Measurements from ENCODE around the gene CFI.

DNA sequence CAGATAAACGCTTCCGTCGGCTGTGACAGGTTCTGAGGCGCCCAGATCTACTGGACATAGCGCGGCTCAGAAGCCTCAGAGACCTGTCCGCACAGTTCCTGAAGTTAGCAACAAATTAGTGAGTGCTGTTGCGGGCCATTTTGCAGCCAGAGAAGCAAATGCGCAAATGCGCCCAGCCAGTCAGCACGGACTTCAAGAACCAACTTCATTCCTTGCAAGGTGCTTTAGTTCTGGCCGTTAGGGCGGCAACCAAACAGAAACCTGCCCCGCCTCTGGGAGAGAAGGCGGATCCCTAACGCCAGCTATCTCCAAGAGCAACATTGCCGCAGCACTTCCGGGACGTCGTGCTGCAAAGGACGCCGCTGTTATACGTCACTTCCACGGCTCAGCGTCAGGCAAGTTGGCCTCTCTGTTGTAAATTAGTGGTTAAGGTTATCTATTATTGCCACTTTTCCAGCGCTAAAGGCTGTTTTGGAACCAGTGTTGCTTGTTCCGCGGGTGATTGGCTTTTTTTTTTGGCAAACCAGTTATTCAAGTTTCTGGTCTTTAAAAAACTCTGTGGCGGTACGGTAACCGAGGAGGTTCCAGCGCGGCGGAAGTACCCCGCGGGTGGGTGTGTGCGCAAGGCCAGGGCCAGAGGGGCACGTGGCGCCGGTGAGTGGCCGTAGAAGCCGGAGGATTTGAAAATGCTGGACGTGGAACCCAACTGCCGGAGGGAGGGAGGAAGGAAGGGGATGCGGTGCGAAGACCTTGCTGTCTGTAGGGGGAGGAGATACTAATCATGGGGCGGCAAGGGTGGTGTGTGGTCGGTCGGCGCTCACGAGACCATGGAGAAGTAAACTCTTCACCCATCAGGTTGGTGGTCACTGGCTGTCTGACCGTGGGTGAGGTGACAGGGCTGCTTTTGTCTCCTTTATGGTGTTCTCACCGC, 13.6 kb upstream of the CFI start, which contains the start of gene GAR1:
- peak; percentile 14; the same call in 1 of the 2 replicates for TF ChIP-seq GATA2 (IDR thresholded peaks at IDR 0.05; ENCODE audit: low read depth, low read length)
- no peak for TF ChIP-seq GATA3 (IDR thresholded peaks at IDR 0.05; ENCODE audit: low read depth, low read length)

All from SH-SY5Y (cell line).